GM12801 (cell line): ENCODE data around the gene SNX1.

Experiments used
- TF ChIP-seq, protein P1 (sequence below): IDR thresholded peaks from one replicate; pipeline ENCODE4 v1.5.1; 2011; ENCODE audit warnings: control low read depth; ENCODE audit not compliant: insufficient read length; ENCODE audit errors: extremely low read depth

The SNX1 gene

DNA sequence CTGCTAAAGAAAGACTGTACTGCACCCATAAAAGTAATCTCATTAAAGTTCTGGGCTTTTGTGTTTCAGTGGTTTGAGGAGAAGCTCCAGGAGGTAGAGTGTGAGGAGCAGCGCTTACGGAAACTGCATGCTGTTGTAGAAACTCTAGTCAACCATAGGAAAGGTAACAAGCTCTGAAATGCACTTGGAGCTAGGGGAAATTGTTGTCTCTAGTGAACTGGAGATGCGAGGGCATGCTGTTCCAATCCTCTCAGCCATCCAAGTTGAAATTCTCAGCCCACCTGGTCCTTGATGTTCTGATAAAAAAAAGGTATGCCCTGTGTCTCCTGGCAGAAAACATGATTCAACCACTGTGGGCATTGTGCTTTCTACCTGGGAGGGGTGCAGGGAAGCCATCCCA is 34.4 kb downstream of the SNX1 start:
- TF ChIP-seq, protein P1, sequence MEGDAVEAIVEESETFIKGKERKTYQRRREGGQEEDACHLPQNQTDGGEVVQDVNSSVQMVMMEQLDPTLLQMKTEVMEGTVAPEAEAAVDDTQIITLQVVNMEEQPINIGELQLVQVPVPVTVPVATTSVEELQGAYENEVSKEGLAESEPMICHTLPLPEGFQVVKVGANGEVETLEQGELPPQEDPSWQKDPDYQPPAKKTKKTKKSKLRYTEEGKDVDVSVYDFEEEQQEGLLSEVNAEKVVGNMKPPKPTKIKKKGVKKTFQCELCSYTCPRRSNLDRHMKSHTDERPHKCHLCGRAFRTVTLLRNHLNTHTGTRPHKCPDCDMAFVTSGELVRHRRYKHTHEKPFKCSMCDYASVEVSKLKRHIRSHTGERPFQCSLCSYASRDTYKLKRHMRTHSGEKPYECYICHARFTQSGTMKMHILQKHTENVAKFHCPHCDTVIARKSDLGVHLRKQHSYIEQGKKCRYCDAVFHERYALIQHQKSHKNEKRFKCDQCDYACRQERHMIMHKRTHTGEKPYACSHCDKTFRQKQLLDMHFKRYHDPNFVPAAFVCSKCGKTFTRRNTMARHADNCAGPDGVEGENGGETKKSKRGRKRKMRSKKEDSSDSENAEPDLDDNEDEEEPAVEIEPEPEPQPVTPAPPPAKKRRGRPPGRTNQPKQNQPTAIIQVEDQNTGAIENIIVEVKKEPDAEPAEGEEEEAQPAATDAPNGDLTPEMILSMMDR = no peak

DNA sequence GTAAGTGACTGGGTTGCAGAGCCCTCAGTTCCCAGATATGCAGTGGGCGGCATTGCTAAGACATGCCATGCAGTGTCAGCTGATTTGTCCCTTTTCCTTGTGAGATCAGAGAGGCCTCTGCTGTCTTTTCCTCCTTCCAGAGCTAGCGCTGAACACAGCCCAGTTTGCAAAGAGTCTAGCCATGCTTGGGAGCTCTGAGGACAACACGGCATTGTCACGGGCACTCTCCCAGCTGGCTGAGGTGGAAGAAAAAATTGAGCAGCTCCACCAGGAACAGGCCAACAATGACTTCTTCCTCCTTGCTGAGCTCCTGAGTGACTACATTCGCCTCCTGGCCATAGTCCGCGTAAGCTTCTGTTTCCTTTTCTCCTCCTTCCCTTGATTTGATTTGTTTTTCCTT is 35.8 kb downstream of the SNX1 start:
- TF ChIP-seq, protein P1 = no peak

DNA sequence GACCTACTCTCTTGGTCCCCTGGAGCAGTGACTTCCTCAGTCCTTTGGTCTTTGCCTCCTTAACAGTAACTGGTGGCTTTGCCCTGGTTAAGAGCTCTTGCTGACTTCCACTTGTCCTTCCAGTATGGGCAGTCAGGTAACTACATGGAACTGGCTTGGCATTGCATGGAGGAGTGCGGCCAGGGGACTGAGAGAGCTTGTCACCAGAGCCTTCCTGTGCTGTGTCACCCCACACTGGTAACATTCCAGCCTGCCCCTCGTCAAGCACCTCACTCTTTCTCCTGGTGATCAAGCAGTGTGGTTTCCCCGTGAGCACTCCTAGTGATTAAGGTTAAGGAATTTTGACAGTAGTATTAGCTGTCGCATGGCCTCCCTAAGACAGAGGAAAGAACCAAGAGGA is 36.4 kb downstream of the SNX1 start:
- TF ChIP-seq, protein P1 = no peak

DNA sequence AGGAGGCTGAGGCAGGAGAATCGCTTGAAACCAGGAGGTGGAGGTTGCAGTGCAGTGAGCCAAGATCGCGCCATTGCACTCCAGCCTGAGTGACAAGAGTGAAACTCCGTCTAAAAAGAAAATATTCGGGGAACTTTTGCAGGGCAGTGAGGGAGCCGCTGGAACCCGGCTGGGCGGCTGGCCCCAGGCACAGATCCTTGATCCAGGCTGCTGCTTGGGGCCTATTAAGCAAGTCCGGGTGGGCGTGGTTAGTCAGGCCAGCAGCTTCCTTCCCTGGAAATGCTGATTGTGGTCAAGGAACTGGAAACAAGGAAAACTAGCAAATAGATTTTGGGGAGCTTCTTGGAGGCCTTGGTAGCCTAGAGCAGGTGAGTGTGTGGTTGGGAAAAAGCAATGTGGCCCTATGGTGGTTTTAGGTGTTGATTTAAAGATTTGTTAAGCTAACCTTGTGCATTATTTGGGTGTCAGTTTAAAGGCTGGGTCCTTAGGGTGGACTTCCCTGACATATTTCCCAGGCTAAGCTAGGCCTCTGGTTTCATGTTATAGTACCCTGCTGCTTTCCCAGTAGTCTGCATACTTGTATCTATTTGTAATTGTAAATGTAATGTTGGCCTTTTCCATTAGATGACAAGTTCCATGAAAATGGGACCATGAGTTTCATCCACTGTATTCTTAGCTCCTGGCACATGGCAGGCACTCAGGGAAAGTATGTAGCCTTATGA is 38.0 kb downstream of the SNX1 start:
- TF ChIP-seq, protein P1 = no peak

DNA sequence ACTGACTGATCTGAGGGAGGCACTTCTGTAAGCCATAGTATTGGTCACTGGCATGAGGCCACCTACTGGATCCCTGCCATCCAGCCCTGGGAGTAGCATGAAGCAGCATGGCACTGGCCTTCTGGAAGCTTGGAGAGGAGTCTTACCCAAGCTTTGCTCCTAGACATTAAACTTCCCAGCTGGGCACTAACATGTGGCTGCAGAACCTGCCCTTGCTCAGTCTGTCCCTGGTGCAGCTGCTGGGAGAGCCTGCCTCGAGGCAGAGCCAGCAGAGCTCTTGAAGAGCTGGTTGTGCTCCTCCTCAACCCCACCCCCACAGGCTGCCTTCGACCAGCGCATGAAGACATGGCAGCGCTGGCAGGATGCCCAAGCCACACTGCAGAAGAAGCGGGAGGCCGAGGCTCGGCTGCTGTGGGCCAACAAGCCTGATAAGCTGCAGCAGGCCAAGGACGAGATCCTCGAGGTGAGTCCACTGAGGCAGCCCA is 38.6 kb downstream of the SNX1 start:
- TF ChIP-seq, protein P1 = no peak

DNA sequence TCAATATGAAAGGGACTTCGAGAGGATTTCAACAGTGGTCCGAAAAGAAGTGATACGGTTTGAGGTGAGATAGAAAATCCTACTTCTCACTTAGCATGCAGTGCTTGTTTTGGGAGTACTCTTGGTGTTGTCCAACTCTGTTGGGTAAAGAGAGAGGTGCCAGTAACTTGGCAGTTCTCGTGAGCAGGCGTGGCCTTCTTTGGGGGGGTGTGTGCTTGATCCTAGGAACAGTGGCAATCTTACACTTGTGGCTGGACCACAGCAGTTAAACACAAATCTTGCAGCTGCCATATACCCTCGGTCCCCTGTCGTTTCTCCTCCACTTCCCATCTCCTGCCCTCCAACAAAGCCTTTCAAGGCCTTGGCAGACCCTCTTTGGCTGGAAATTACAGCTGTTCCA is 40.6 kb downstream of the SNX1 start:
- TF ChIP-seq, protein P1 = no peak

DNA sequence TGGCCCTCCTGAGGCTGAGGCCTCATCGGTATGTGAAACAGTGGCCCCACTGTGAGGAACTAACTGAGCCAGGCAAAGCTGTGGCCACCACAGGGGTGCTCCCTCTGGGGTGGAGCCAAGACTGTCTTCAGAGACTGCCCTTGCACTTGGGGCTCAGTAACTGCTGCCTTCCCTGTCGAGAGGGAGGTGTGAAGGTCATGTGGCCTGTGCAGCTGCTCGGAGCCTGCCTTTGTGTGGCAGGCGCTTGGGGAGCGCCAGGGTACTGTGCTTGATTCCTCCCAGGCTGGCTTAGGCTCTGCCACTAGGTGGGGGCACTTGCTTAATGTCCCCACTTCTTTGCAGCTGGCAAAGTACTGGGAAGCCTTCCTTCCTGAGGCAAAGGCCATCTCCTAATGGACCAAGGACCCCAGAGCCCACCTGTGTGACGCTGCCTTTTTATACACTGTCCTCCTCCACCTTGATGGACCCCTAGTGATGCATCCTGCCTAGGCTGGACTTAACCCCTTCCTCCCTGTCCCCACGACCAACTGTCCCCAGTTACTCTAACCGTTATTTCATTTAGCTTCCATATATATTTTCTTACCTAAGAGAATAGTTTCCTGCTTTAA is 41.5 kb downstream of the SNX1 start:
- TF ChIP-seq, protein P1 = no peak
